Lung (tissue), 12 donors: ENCODE data around the gene CRLF1. TPM values are rescaled to one million over a fixed set of nuclear protein-coding genes. Genes with fewer than 3 reads are reported as not detected.
A peak's percentile ranks its signal among the peaks of the same experiment; 100 is the strongest.

Experiments
- ATAC-seq: fragments of 200-7000 bp; cut with Tn5 transposase; one replicate; pipeline ENCODE4 v1.9.1; 2020; ENCODE audit warnings: moderate number of reproducible peaks; ENCODE audit not compliant: insufficient read depth, low FRiP score
- DNase-seq, 3 donors: peaks; one replicate each; pipeline ENCODE4 v3.0.0-alpha.2; 2013 to 2017
- H3K27ac ChIP-seq, 2 donors: one replicate each; pipeline ENCODE4 v1.5.1; 2013; ENCODE audit warnings: mild to moderate bottlenecking in 2 of 2, moderate library complexity in 2 of 2, control low read depth in 1 of 2, inconsistent platforms in 1 of 2, low read depth in 1 of 2, low read length in 1 of 2
- H3K27me3 ChIP-seq, 3 donors: one replicate each; pipeline ENCODE4 v1.5.1; 2013; ENCODE audit warnings: low read length in 2 of 3; ENCODE audit not compliant: control insufficient read depth in 3 of 3, insufficient read depth in 3 of 3
- H3K36me3 ChIP-seq, 4 donors: one replicate each; pipeline ENCODE4 v1.5.1; 2013; ENCODE audit warnings: low read length in 4 of 4, mild to moderate bottlenecking in 1 of 4, moderate library complexity in 1 of 4; ENCODE audit not compliant: control insufficient read depth in 4 of 4, insufficient read depth in 4 of 4
- H3K4me1 ChIP-seq, 5 donors: one replicate each; pipeline ENCODE4 v1.5.1; 2013; ENCODE audit warnings: low read length in 5 of 5, mild to moderate bottlenecking in 2 of 5, moderate library complexity in 1 of 5; ENCODE audit not compliant: control insufficient read depth in 5 of 5, insufficient read depth in 5 of 5
- H3K4me3 ChIP-seq: one replicate; pipeline ENCODE4 v1.5.1; 2013; ENCODE audit warnings: mild to moderate bottlenecking, control low read depth, moderate library complexity
- H3K9ac ChIP-seq, 2 donors: one replicate each; pipeline ENCODE4 v1.5.1; 2013; ENCODE audit warnings: low read length in 2 of 2, control low read depth in 1 of 2; ENCODE audit not compliant: insufficient read depth in 1 of 2
- H3K9me3 ChIP-seq, 4 donors: one replicate each; pipeline ENCODE4 v1.5.1; 2013; ENCODE audit warnings: low read length in 3 of 4, mild to moderate bottlenecking in 1 of 4, moderate library complexity in 1 of 4; ENCODE audit not compliant: control insufficient read depth in 4 of 4, insufficient read depth in 3 of 4
- CTCF ChIP-seq: IDR thresholded peaks from 2 replicates; pipeline ENCODE4 v1.5.1; 2012; ENCODE audit warnings: mild to moderate bottlenecking; ENCODE audit errors: control extremely low read depth, extremely low read depth
- WGBS, 2 donors: extraction: QIAGEN DNeasy Blood & Tissue Kit; methylation state at CpG; one replicate each; pipeline ENCODE4 v1.1.7; 2013; 5-methylcytosine and 5-hydroxymethylcytosine counted together
- polyA plus RNA-seq, 2 donors: library from polyadenylated mRNA; stranded (reverse); fragments of 200-250 nt; gene quantifications; one replicate each; pipeline ENCODE4 v1.2.1, GENCODE V29; 2013
- total RNA-seq, 2 donors: library from RNA; depleted of rRNA in 1 of 2; stranded (reverse); fragments of >200 nt in 1 of 2; gene quantifications; one replicate each; pipeline ENCODE4 v1.2.1, GENCODE V29; 2014 to 2021
- donor health status: control.
- donor health status: control.
- donor health status: Bipolar disorder and iron deficiency.
- donor health status: healthy.
- donor health status: DM: yes; HTN: yes; CAD: no.

CRLF1 gene
- total and polyA plus RNA-seq, 4 donors = 12.8 to 48.2 (median 25.1) TPM

- H3K4me3 ChIP-seq = no peak overlapping the region
- no peak for DNase-seq
- peaks cover 0 to 33% (median 26%) of the 10 kb centered on the region in 3 donors for H3K27me3 ChIP-seq
- H3K27ac ChIP-seq = no peak overlapping the region
- ATAC-seq = no peak
- TF ChIP-seq CTCF = no peak
- peaks cover 0 to 14% (median 13%) of the 10 kb centered on the region in 5 donors for H3K4me1 ChIP-seq
- WGBS, 2 donors = 90 to 98% methylated on average over 3 of the region's 3 CpGs
- no peaks in the 10 kb centered on the region for H3K36me3 ChIP-seq
- no peak overlapping the region for H3K9ac ChIP-seq
- H3K9me3 ChIP-seq = peaks cover 0 to 2% (median 0%) of the 10 kb centered on the region in 4 donors
These were observed 9.4 kb upstream of the CRLF1 start for GRCh38 chr19:18616023-18616422.

GRCh38 chr19:18613589-18614234 lies 7.1 kb upstream of the CRLF1 start:
- Histone ChIP-seq H3K9me3 (peaks cover 0 to 2% (median 0%) of the 10 kb centered on the region in 4 donors), H3K27me3 (peaks cover 0 to 50% (median 43%) of the 10 kb centered on the region in 3 donors), H3K9ac (no peak overlapping the region), H3K36me3 (no peaks in the 10 kb centered on the region), H3K4me3 (no peak overlapping the region), H3K27ac (no peak overlapping the region), H3K4me1 (peaks cover 0 to 16% (median 14%) of the 10 kb centered on the region in 5 donors)
- no peak for DNase-seq
- ATAC-seq = no peak
- 26 to 38% methylated on average over 20 to 23 of the region's 23 CpGs for WGBS, 2 donors
- no peak for TF ChIP-seq CTCF

GRCh38 chr19:18612772-18613588 lies 6.4 kb upstream of the CRLF1 start, which contains the start of gene TMEM59L:
TMEM59L (plus strand) TSS chr19:18612870; CDS start chr19:18612959, 89 bp downstream.
- peaks cover 0 to 1% (median 0%) of the 10 kb centered on the region in 4 donors for H3K9me3 ChIP-seq
- 1 to 2% methylated on average over 57 to 70 of the region's 70 CpGs for WGBS, 2 donors
- H3K9ac ChIP-seq = no peak within 1 kb of the TSS
- ATAC-seq = no peak
- H3K27ac ChIP-seq = no peak within 1 kb of the TSS
- H3K27me3 ChIP-seq = peaks cover 0 to 57% (median 50%) of the 10 kb centered on the region in 3 donors
- peaks cover 0 to 16% (median 14%) of the 10 kb centered on the region in 5 donors for H3K4me1 ChIP-seq
- no peaks in the 10 kb centered on the region for H3K36me3 ChIP-seq
- TF ChIP-seq CTCF = no peak
- DNase-seq = peak in 2 of 3 donors; percentile 40 to 49
- peak within 1 kb of the TSS; percentile 18 for H3K4me3 ChIP-seq
